IMR-90 (cell line): ENCODE measurements around the gene TRIO. TPM values are rescaled to one million over a fixed set of nuclear protein-coding genes. Genes with fewer than 3 reads are reported as not detected.

Source experiments
- ATAC-seq: fragments of 200-7000 bp; cut with Tn5 transposase; 2 replicates; pipeline ENCODE4 v1.9.1; 2020; ENCODE audit warnings: low read depth, mild to moderate bottlenecking, moderate library complexity
- BruUV-seq: library from RNA; stranded (reverse); fragments of 400-500 nt; replicated peaks from 2 replicates; lab custom pipeline; 2021; lab: Mats Ljungman, UMichigan
- CTCF ChIA-PET: fragments of 300-600 bp; formaldehyde crosslinking; extraction: SDS; loops from one replicate; lab custom pipeline; 2021; ENCODE audit warnings: antibody characterized with exemption; lab: Yijun Ruan, JAX
- POLR2A ChIA-PET: fragments of 300-600 bp; sonication (Branson Sonifier 250); formaldehyde crosslinking; loops from one replicate; lab custom pipeline; 2022; ENCODE audit warnings: antibody characterized with exemption; ENCODE audit not compliant: unreplicated experiment; lab: Charles Lee
- DNase-seq: peaks from one replicate; pipeline ENCODE4 v3.0.0; 2013
- H2AFZ ChIP-seq: replicated peaks from 2 replicates; pipeline ENCODE3; 2013; ENCODE audit warnings: low read length, mild to moderate bottlenecking; ENCODE audit not compliant: poor library complexity
- H2AK5ac ChIP-seq: 2 replicates; pipeline ENCODE4 v1.6.1; 2013; ENCODE audit warnings: low read depth, low read length, inconsistent platforms
- H2AK9ac ChIP-seq: replicated peaks from 2 replicates; pipeline ENCODE3; 2013; ENCODE audit warnings: mild to moderate bottlenecking, low read depth, low read length, moderate library complexity; ENCODE audit not compliant: poor library complexity
- H2BK120ac ChIP-seq: 2 replicates; pipeline ENCODE4 v1.6.1; 2013; ENCODE audit warnings: low read depth, low read length, inconsistent platforms
- H2BK15ac ChIP-seq: 3 replicates; pipeline ENCODE4 v1.6.1; 2013; ENCODE audit warnings: low read depth, low read length, inconsistent platforms
- H2BK20ac ChIP-seq: 2 replicates; pipeline ENCODE4 v1.6.1; 2013; ENCODE audit warnings: low read depth, mild to moderate bottlenecking, inconsistent platforms, low read length, moderate library complexity
- H2BK5ac ChIP-seq: 2 replicates; pipeline ENCODE4 v1.6.1; 2013; ENCODE audit warnings: mild to moderate bottlenecking, low read depth, low read length, inconsistent platforms; ENCODE audit not compliant: poor library complexity, severe bottlenecking
- H3K14ac ChIP-seq: replicated peaks from 2 replicates; pipeline ENCODE4 v1.6.1; 2013; ENCODE audit warnings: low read depth, low read length, inconsistent platforms
- H3K18ac ChIP-seq: 2 replicates; pipeline ENCODE4 v1.6.1; 2013; ENCODE audit warnings: low read depth, low read length, control low read depth
- H3K23ac ChIP-seq: 2 replicates; pipeline ENCODE4 v1.6.1; 2013; ENCODE audit warnings: low read depth, low read length, inconsistent platforms
- H3K27ac ChIP-seq: 2 replicates; pipeline ENCODE4 v1.5.1; 2013; ENCODE audit warnings: mild to moderate bottlenecking, control low read depth, low read length; ENCODE audit not compliant: insufficient read depth
- H3K27me3 ChIP-seq: 2 replicates; pipeline ENCODE4 v1.6.1; 2013; ENCODE audit warnings: low read length; ENCODE audit not compliant: control insufficient read depth, insufficient read depth
- H3K36me3 ChIP-seq: 2 replicates; pipeline ENCODE4 v1.6.1; 2013; ENCODE audit warnings: low read length, mixed read lengths; ENCODE audit not compliant: control insufficient read depth, insufficient read depth
- H3K4ac ChIP-seq: 2 replicates; pipeline ENCODE4 v1.6.1; 2013; ENCODE audit warnings: low read depth, low read length, inconsistent platforms
- H3K4me1 ChIP-seq: 2 replicates; pipeline ENCODE4 v1.6.1; 2013; ENCODE audit warnings: low read length, mixed read lengths; ENCODE audit not compliant: control insufficient read depth, insufficient read depth
- H3K4me2 ChIP-seq: 2 replicates; pipeline ENCODE4 v1.6.1; 2013; ENCODE audit warnings: low read depth, mild to moderate bottlenecking, control low read depth, low read length, moderate library complexity
- H3K4me3 ChIP-seq: 2 replicates; pipeline ENCODE4 v1.5.1; 2013; ENCODE audit warnings: low read depth, mild to moderate bottlenecking, control low read depth, low read length, moderate library complexity; ENCODE audit not compliant: insufficient read depth
- H3K56ac ChIP-seq: 2 replicates; pipeline ENCODE4 v1.6.1; 2013; ENCODE audit warnings: low read length, inconsistent platforms; ENCODE audit not compliant: insufficient read depth; ENCODE audit errors: extremely low read depth
- H3K79me1 ChIP-seq, 2 experiments: 2 replicates each; pipeline ENCODE4 v1.6.1; 2013; ENCODE audit warnings: low read length in 2 of 2, inconsistent platforms in 1 of 2, low read depth in 1 of 2
- H3K9ac ChIP-seq: 2 replicates; pipeline ENCODE4 v1.6.1; 2013; ENCODE audit warnings: low read depth, low read length, control low read depth
- H3K9me1 ChIP-seq: 2 replicates; pipeline ENCODE4 v1.6.1; 2013; ENCODE audit warnings: low read length, inconsistent platforms; ENCODE audit not compliant: insufficient read depth
- H3K9me3 ChIP-seq: 2 replicates; pipeline ENCODE4 v1.6.1; 2013; ENCODE audit warnings: low read length; ENCODE audit not compliant: control insufficient read depth, insufficient read depth
- H4K20me1 ChIP-seq: 2 replicates; pipeline ENCODE4 v1.6.1; 2013; ENCODE audit warnings: low read length, inconsistent platforms; ENCODE audit not compliant: insufficient read depth
- H4K5ac ChIP-seq: 2 replicates; pipeline ENCODE4 v1.6.1; 2013; ENCODE audit warnings: mild to moderate bottlenecking, low read depth, low read length, control low read depth
- H4K8ac ChIP-seq, 2 experiments: 2 replicates each; pipeline ENCODE4 v1.6.1; 2013; ENCODE audit warnings: low read depth in 2 of 2, low read length in 2 of 2, control low read depth in 1 of 2, inconsistent platforms in 1 of 2
- H4K91ac ChIP-seq: 2 replicates; pipeline ENCODE4 v1.6.1; 2013; ENCODE audit warnings: low read depth, low read length, inconsistent platforms; ENCODE audit not compliant: insufficient read depth
- BHLHE40 ChIP-seq: fragments of 150-350 bp; IDR thresholded peaks from 2 replicates; pipeline ENCODE4 v1.6.1; 2016; ENCODE audit warnings: mild to moderate bottlenecking, low read depth, low read length
- FOS ChIP-seq: fragments of 150-350 bp; IDR thresholded peaks from 2 replicates; pipeline ENCODE4 v1.6.1; 2016; ENCODE audit warnings: low read depth, low read length
- MAFK ChIP-seq: IDR thresholded peaks from 2 replicates; pipeline ENCODE4 v1.6.1; 2012; ENCODE audit warnings: low read depth, low read length, improper control_type of control experiment
- NFE2L2 ChIP-seq: fragments of 150-350 bp; IDR thresholded peaks from 2 replicates; pipeline ENCODE4 v1.6.1; 2016; ENCODE audit warnings: low read depth, mild to moderate bottlenecking, low read length
- POLR2A ChIP-seq: IDR thresholded peaks from 2 replicates; pipeline ENCODE4 v1.6.1; 2012; ENCODE audit warnings: mild to moderate bottlenecking, low read depth, low read length
- RAD21 ChIP-seq: IDR thresholded peaks from 2 replicates; pipeline ENCODE4 v1.6.1; 2012; ENCODE audit warnings: low read length, improper control_type of control experiment
- RCOR1 ChIP-seq: IDR thresholded peaks from 2 replicates; pipeline ENCODE4 v1.6.1; 2012; ENCODE audit warnings: mild to moderate bottlenecking, low read length, improper control_type of control experiment; ENCODE audit not compliant: insufficient replicate concordance
- RFX5 ChIP-seq: IDR thresholded peaks from 2 replicates; pipeline ENCODE4 v1.8.0; 2012; ENCODE audit warnings: low read depth, mild to moderate bottlenecking, low read length, moderate library complexity
- WGBS, 2 experiments: methylation state at CpG; one replicate each; pipeline versions ENCODE4 v1.1.5 to v1.1.7; 2013; ENCODE audit warnings: missing lambda C conversion rate in 2 of 2; ENCODE audit not compliant: insufficient read length in 1 of 2; ENCODE audit errors: extremely low coverage in 2 of 2; 5-methylcytosine and 5-hydroxymethylcytosine counted together
- dilution Hi-C: fragments of 300-500 bp; cut with HindIII; formaldehyde crosslinking; loops from one replicate; pipeline ENCODE4 v1.14.3; 2018; ENCODE audit warnings: low sequenced_read_pairs; ENCODE audit not compliant: unreplicated experiment
- in situ Hi-C: fragments of 300-500 bp; cut with MboI; formaldehyde crosslinking; loops from 3 replicates; pipeline ENCODE4 v1.14.3; 2019; ENCODE audit warnings: low sequenced_read_pairs, inconsistent platforms, mixed read lengths
- intact Hi-C: fragments of 100-400 bp; cut with micrococcal nuclease; formaldehyde crosslinking; loops from 2 replicates; pipeline ENCODE4 v1.10.0; 2022
- polyA plus RNA-seq, 3 experiments: library from polyadenylated mRNA; depleted of rRNA; stranded (reverse); fragments of >200 nt; gene quantifications; 2 replicates each; pipeline ENCODE4 v1.2.3, GENCODE V29; 2012; ENCODE audit warnings: low replicate concordance in 1 of 3
- total RNA-seq: library from RNA; depleted of rRNA; stranded (reverse); fragments of >200 nt; gene quantifications from 2 replicates; pipeline ENCODE4 v1.2.3, GENCODE V29; 2012
- TF ChIP-seq, protein P1 (sequence below): fragments of 150-350 bp; IDR thresholded peaks from 2 replicates; pipeline ENCODE4 v1.6.1; 2016; ENCODE audit warnings: low read depth, mild to moderate bottlenecking, low read length, moderate library complexity, borderline replicate concordance
- TF ChIP-seq, protein P2 (sequence below): conservative IDR thresholded peaks from 2 replicates; pipeline ENCODE4 v1.5.1; 2012; ENCODE audit warnings: mild to moderate bottlenecking, low read depth, low read length, improper control_type of control experiment

Gene TRIO
- total and polyA plus RNA-seq, 2 of the 4 experiments (the other 2 are of a cell fraction), result 206 to 522 TPM

DNA sequence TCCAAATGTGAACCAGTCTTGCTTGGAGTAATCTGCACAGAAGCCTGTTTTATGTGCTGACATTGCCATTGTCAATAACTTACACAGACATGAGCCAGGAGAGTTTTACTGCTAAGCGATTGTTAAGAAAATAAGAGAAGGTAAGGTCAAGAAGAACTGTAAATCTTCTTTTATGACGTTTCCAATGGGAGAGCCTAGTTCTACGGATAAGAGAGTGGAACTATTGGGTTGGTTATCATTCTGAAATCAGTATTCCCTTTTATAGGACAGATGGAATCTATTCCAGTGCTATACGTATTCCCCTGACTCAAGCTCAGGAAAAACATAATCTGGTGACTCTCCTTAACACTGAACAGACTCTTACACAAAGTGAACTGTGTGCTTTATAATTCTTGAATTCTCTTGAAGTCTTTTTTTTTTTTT, 300.5 kb downstream of the TRIO start:
- peak overlapping the region; percentile 21; the same call in 1 of the 2 replicates for H3K27ac ChIP-seq
- no TSS peak for BruUV-seq
- no peaks in the 10 kb centered on the region for H3K27me3 ChIP-seq
- H2BK15ac ChIP-seq, result no peak overlapping the region
- no peak for ATAC-seq
- ChIA-PET POLR2A (no interaction called here), CTCF (no interaction called here)
- no peak overlapping the region for H3K4me2 ChIP-seq
- peaks cover 38% of the 10 kb centered on the region for H3K9me1 ChIP-seq
- no peak overlapping the region for H4K91ac ChIP-seq
- H3K14ac ChIP-seq, result peak overlapping the region; percentile 27
- H3K4me3 ChIP-seq, result no peak overlapping the region
- H2AK9ac ChIP-seq, result no peak overlapping the region
- intact Hi-C loops, result no loop called here
- DNase-seq, result no peak
- no CpG with 5 or more reads among the region's 4 CpGs for WGBS, 2 experiments
- H2AK5ac ChIP-seq, result no peak overlapping the region
- in situ Hi-C loops, result no loop called here
- dilution Hi-C loops, result no loop called here
- H3K18ac ChIP-seq, result no peak overlapping the region
- H3K4ac ChIP-seq, result no peak overlapping the region
- H3K79me1 ChIP-seq, result peaks cover 21 to 79% of the 10 kb centered on the region in 2 experiments
- H4K8ac ChIP-seq, result no peak overlapping the region
- no peaks in the 10 kb centered on the region for H3K9me3 ChIP-seq
- H3K4me1 ChIP-seq, result peaks cover 46% of the 10 kb centered on the region
- no peak overlapping the region for H2AFZ ChIP-seq
- no peak overlapping the region for H2BK120ac ChIP-seq
- H3K9ac ChIP-seq, result no peak overlapping the region
- H2BK5ac ChIP-seq, result no peak overlapping the region
- no peak overlapping the region for H4K5ac ChIP-seq
- H2BK20ac ChIP-seq, result no peak overlapping the region
- peaks cover 20% of the 10 kb centered on the region for H3K36me3 ChIP-seq
- H3K23ac ChIP-seq, result peak overlapping the region; percentile 50
- no peak overlapping the region for H3K56ac ChIP-seq
- no peak for TF ChIP-seq RCOR1
- no peak for TF ChIP-seq RAD21
- TF ChIP-seq FOS, result no peak
- TF ChIP-seq, protein P1, sequence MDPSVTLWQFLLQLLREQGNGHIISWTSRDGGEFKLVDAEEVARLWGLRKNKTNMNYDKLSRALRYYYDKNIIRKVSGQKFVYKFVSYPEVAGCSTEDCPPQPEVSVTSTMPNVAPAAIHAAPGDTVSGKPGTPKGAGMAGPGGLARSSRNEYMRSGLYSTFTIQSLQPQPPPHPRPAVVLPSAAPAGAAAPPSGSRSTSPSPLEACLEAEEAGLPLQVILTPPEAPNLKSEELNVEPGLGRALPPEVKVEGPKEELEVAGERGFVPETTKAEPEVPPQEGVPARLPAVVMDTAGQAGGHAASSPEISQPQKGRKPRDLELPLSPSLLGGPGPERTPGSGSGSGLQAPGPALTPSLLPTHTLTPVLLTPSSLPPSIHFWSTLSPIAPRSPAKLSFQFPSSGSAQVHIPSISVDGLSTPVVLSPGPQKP, result no peak
- no peak for TF ChIP-seq RFX5
- TF ChIP-seq MAFK, result no peak
- TF ChIP-seq NFE2L2, result no peak
- TF ChIP-seq BHLHE40, result no peak
- no peak for TF ChIP-seq POLR2A
- TF ChIP-seq, protein P2, sequence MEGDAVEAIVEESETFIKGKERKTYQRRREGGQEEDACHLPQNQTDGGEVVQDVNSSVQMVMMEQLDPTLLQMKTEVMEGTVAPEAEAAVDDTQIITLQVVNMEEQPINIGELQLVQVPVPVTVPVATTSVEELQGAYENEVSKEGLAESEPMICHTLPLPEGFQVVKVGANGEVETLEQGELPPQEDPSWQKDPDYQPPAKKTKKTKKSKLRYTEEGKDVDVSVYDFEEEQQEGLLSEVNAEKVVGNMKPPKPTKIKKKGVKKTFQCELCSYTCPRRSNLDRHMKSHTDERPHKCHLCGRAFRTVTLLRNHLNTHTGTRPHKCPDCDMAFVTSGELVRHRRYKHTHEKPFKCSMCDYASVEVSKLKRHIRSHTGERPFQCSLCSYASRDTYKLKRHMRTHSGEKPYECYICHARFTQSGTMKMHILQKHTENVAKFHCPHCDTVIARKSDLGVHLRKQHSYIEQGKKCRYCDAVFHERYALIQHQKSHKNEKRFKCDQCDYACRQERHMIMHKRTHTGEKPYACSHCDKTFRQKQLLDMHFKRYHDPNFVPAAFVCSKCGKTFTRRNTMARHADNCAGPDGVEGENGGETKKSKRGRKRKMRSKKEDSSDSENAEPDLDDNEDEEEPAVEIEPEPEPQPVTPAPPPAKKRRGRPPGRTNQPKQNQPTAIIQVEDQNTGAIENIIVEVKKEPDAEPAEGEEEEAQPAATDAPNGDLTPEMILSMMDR, result no peak
- peaks cover 87% of the 10 kb centered on the region for H4K20me1 ChIP-seq
